GM23338 (cell line): ENCODE measurements around the gene PIR. TPM values are rescaled to one million over a fixed set of nuclear protein-coding genes. Genes with fewer than 3 reads are reported as not detected.

Experiments
- EZH2 ChIP-seq: fragments of 200-600 bp; sonication (generic); IDR thresholded peaks from one replicate; pipeline ENCODE4 v1.8.0; 2017; ENCODE audit warnings: antibody characterized with exemption, mild to moderate bottlenecking, low read depth; ENCODE audit not compliant: unreplicated experiment
- EZH2phosphoT487 ChIP-seq: fragments of 200-600 bp; sonication (generic); IDR thresholded peaks from one replicate; pipeline ENCODE4 v1.8.1; 2018; ENCODE audit warnings: antibody characterized with exemption; ENCODE audit not compliant: unreplicated experiment
- STAT1 ChIP-seq: IDR thresholded peaks from one replicate; pipeline ENCODE4 v1.6.1; 2016; ENCODE audit warnings: antibody characterized with exemption; ENCODE audit not compliant: unreplicated experiment
- ZNF114 ChIP-seq: fragments of 250-450 bp; sonication (Bioruptor Pico); IDR thresholded peaks from 2 replicates; pipeline ENCODE4 v1.5.0; 2020; ENCODE audit warnings: mild to moderate bottlenecking, moderate library complexity
- polyA plus RNA-seq: library from polyadenylated mRNA; unstranded; fragments of >200 nt; fragmentation: Nextera tagmentation; extraction: Ambion mirVana; gene quantifications from 2 replicates; pipeline ENCODE4 v1.2.1, GENCODE V29; 2016
- total RNA-seq: library from RNA; depleted of rRNA; stranded (reverse); fragments of >200 nt; shearing (Covaris generic); gene quantifications from 2 replicates; pipeline ENCODE4 v1.2.3, GENCODE V29; 2014
- TF ChIP-seq, protein P1 (sequence below): fragments of 250-450 bp; sonication (Bioruptor Pico); IDR thresholded peaks from 2 replicates; pipeline ENCODE4 v1.5.0; 2020; ENCODE audit warnings: mild to moderate bottlenecking, moderate library complexity
- TF ChIP-seq, protein P2 (sequence below): IDR thresholded peaks from 2 replicates; pipeline ENCODE4 v1.6.1; 2016; ENCODE audit warnings: antibody characterized with exemption
- TF ChIP-seq, protein P3 (sequence below), 2 experiments: fragments of 200-600 bp in 1 of 2; sonication (generic) in 1 of 2; conservative IDR thresholded peaks; 2 replicates each; pipeline versions ENCODE4 v1.5.1 to v1.6.1; 2016 to 2017; ENCODE audit warnings: antibody characterized with exemption in 2 of 2, low read depth in 2 of 2, mild to moderate bottlenecking in 2 of 2, moderate library complexity in 1 of 2
- TF ChIP-seq, protein P4 (sequence below): IDR thresholded peaks from one replicate; pipeline ENCODE4 v1.6.1; 2018; ENCODE audit warnings: antibody characterized with exemption; ENCODE audit not compliant: unreplicated experiment

The PIR gene
- total and polyA plus RNA-seq, 2 experiments from 2014 or later, result 13.1 to 25.2 TPM

DNA sequence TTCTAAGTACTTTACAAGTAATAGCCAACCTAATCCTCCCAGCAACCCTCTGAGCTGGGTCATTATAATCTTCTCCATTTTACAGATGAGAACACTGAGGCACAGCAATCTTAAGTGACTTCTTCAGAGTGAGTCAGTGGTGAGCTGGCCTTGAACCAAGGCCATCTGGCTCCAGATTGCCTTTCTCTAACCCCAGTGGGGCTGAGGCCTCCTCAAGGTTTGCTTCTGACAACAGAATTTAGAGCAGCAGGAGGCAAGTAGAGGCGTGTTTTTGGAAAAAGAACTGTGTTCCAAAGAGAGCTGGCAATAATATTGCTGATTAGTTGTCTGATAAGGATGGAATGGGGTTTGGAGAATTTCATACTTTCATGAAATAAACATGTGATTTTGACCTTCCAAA lies 41.2 kb downstream of the PIR start (continued):
- TF ChIP-seq, protein P1, sequence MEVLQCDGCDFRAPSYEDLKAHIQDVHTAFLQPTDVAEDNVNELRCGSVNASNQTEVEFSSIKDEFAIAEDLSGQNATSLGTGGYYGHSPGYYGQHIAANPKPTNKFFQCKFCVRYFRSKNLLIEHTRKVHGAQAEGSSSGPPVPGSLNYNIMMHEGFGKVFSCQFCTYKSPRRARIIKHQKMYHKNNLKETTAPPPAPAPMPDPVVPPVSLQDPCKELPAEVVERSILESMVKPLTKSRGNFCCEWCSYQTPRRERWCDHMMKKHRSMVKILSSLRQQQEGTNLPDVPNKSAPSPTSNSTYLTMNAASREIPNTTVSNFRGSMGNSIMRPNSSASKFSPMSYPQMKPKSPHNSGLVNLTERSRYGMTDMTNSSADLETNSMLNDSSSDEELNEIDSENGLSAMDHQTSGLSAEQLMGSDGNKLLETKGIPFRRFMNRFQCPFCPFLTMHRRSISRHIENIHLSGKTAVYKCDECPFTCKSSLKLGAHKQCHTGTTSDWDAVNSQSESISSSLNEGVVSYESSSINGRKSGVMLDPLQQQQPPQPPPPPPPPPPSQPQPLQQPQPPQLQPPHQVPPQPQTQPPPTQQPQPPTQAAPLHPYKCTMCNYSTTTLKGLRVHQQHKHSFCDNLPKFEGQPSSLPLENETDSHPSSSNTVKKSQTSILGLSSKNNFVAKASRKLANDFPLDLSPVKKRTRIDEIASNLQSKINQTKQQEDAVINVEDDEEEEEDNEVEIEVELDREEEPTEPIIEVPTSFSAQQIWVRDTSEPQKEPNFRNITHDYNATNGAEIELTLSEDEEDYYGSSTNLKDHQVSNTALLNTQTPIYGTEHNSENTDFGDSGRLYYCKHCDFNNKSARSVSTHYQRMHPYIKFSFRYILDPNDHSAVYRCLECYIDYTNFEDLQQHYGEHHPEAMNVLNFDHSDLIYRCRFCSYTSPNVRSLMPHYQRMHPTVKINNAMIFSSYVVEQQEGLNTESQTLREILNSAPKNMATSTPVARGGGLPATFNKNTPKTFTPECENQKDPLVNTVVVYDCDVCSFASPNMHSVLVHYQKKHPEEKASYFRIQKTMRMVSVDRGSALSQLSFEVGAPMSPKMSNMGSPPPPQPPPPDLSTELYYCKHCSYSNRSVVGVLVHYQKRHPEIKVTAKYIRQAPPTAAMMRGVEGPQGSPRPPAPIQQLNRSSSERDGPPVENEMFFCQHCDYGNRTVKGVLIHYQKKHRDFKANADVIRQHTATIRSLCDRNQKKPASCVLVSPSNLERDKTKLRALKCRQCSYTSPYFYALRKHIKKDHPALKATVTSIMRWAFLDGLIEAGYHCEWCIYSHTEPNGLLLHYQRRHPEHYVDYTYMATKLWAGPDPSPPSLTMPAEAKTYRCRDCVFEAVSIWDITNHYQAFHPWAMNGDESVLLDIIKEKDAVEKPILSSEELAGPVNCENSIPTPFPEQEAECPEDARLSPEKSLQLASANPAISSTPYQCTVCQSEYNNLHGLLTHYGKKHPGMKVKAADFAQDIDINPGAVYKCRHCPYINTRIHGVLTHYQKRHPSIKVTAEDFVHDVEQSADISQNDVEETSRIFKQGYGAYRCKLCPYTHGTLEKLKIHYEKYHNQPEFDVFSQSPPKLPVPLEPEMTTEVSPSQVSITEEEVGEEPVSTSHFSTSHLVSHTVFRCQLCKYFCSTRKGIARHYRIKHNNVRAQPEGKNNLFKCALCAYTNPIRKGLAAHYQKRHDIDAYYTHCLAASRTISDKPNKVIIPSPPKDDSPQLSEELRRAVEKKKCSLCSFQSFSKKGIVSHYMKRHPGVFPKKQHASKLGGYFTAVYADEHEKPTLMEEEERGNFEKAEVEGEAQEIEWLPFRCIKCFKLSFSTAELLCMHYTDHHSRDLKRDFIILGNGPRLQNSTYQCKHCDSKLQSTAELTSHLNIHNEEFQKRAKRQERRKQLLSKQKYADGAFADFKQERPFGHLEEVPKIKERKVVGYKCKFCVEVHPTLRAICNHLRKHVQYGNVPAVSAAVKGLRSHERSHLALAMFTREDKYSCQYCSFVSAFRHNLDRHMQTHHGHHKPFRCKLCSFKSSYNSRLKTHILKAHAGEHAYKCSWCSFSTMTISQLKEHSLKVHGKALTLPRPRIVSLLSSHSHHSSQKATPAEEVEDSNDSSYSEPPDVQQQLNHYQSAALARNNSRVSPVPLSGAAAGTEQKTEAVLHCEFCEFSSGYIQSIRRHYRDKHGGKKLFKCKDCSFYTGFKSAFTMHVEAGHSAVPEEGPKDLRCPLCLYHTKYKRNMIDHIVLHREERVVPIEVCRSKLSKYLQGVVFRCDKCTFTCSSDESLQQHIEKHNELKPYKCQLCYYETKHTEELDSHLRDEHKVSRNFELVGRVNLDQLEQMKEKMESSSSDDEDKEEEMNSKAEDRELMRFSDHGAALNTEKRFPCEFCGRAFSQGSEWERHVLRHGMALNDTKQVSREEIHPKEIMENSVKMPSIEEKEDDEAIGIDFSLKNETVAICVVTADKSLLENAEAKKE (CRISPR knock-in tag), result no peak
- TF ChIP-seq ZNF114 (CRISPR knock-in tag) (no peak), EZH2 (no peak), EZH2phosphoT487 (no peak), STAT1 (no peak)
- TF ChIP-seq, protein P2, sequence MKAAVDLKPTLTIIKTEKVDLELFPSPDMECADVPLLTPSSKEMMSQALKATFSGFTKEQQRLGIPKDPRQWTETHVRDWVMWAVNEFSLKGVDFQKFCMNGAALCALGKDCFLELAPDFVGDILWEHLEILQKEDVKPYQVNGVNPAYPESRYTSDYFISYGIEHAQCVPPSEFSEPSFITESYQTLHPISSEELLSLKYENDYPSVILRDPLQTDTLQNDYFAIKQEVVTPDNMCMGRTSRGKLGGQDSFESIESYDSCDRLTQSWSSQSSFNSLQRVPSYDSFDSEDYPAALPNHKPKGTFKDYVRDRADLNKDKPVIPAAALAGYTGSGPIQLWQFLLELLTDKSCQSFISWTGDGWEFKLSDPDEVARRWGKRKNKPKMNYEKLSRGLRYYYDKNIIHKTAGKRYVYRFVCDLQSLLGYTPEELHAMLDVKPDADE, result no peak
- TF ChIP-seq, protein P3, sequence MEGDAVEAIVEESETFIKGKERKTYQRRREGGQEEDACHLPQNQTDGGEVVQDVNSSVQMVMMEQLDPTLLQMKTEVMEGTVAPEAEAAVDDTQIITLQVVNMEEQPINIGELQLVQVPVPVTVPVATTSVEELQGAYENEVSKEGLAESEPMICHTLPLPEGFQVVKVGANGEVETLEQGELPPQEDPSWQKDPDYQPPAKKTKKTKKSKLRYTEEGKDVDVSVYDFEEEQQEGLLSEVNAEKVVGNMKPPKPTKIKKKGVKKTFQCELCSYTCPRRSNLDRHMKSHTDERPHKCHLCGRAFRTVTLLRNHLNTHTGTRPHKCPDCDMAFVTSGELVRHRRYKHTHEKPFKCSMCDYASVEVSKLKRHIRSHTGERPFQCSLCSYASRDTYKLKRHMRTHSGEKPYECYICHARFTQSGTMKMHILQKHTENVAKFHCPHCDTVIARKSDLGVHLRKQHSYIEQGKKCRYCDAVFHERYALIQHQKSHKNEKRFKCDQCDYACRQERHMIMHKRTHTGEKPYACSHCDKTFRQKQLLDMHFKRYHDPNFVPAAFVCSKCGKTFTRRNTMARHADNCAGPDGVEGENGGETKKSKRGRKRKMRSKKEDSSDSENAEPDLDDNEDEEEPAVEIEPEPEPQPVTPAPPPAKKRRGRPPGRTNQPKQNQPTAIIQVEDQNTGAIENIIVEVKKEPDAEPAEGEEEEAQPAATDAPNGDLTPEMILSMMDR (conservative IDR thresholded peaks at IDR 0.05; ENCODE audit: low read depth in 2 of 2), result no peak
- TF ChIP-seq, protein P4, sequence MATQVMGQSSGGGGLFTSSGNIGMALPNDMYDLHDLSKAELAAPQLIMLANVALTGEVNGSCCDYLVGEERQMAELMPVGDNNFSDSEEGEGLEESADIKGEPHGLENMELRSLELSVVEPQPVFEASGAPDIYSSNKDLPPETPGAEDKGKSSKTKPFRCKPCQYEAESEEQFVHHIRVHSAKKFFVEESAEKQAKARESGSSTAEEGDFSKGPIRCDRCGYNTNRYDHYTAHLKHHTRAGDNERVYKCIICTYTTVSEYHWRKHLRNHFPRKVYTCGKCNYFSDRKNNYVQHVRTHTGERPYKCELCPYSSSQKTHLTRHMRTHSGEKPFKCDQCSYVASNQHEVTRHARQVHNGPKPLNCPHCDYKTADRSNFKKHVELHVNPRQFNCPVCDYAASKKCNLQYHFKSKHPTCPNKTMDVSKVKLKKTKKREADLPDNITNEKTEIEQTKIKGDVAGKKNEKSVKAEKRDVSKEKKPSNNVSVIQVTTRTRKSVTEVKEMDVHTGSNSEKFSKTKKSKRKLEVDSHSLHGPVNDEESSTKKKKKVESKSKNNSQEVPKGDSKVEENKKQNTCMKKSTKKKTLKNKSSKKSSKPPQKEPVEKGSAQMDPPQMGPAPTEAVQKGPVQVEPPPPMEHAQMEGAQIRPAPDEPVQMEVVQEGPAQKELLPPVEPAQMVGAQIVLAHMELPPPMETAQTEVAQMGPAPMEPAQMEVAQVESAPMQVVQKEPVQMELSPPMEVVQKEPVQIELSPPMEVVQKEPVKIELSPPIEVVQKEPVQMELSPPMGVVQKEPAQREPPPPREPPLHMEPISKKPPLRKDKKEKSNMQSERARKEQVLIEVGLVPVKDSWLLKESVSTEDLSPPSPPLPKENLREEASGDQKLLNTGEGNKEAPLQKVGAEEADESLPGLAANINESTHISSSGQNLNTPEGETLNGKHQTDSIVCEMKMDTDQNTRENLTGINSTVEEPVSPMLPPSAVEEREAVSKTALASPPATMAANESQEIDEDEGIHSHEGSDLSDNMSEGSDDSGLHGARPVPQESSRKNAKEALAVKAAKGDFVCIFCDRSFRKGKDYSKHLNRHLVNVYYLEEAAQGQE, result no peak
